Common myeloid progenitor, CD34-positive (primary cell): ENCODE measurements around the gene COG7.
A peak's percentile ranks its signal among the peaks of the same experiment; 100 is the strongest.
"Not testable (repeated sequence)": the region's sequence is repeated elsewhere in the genome, so short reads cannot be mapped to it uniquely, and the experiment has no call there.

Experiments used
- CTCF ChIA-PET: fragments of 350-600 bp; sonication (Branson Sonifier 250); formaldehyde crosslinking; loops from one replicate; lab custom pipeline; 2021; ENCODE audit warnings: antibody characterized with exemption; lab: Charles Lee
- POLR2A ChIA-PET: fragments of 350-600 bp; sonication (Branson Sonifier 250); formaldehyde crosslinking; loops from one replicate; lab custom pipeline; 2021; ENCODE audit warnings: antibody characterized with exemption; lab: Charles Lee
- DNase-seq, 3 donors: peaks; one replicate each; pipeline versions ENCODE4 v3.0.0 to v3.0.0-alpha.2; 2013
- H3K27ac ChIP-seq, 2 experiments: 1 replicate in 1 of 2; 2 replicates in 1 of 2; pipeline ENCODE4 v1.7.0; 2013; ENCODE audit warnings: inconsistent platforms in 2 of 2, low read length in 2 of 2, mild to moderate bottlenecking in 2 of 2, low read depth in 1 of 2, moderate library complexity in 1 of 2; ENCODE audit not compliant: severe bottlenecking in 2 of 2, insufficient read depth in 1 of 2, poor library complexity in 1 of 2
- H3K27me3 ChIP-seq, 5 experiments: replicated peaks in 2 of 5; 1 replicate in 3 of 5; 2 replicates in 2 of 5; pipeline versions ENCODE4 v1.6.1 to v1.7.0; 2013; ENCODE audit warnings: low read length in 4 of 5, mild to moderate bottlenecking in 2 of 5, moderate library complexity in 2 of 5, inconsistent platforms in 1 of 5; ENCODE audit not compliant: insufficient read depth in 5 of 5, control insufficient read depth in 4 of 5
- H3K36me3 ChIP-seq, 4 experiments: 1 replicate in 2 of 4; 2 replicates in 2 of 4; pipeline versions ENCODE4 v1.6.1 to v1.7.0; 2013; ENCODE audit warnings: low read length in 3 of 4, control low read depth in 1 of 4, mild to moderate bottlenecking in 1 of 4; ENCODE audit not compliant: control insufficient read depth in 4 of 4, insufficient read depth in 4 of 4
- H3K4me1 ChIP-seq, 4 experiments: 1 replicate in 3 of 4; 2 replicates in 1 of 4; pipeline versions ENCODE4 v1.6.1 to v1.7.1; 2013; ENCODE audit warnings: low read length in 3 of 4, mild to moderate bottlenecking in 3 of 4, control low read depth in 1 of 4, inconsistent platforms in 1 of 4, moderate library complexity in 1 of 4; ENCODE audit not compliant: control insufficient read depth in 4 of 4, insufficient read depth in 4 of 4; ENCODE audit errors: control extremely low read depth in 1 of 4
- H3K4me3 ChIP-seq, 7 experiments: 1 replicate in 4 of 7; 2 replicates in 3 of 7; pipeline versions ENCODE4 v1.5.1 to v1.7.0; 2013; ENCODE audit warnings: mild to moderate bottlenecking in 7 of 7, low read length in 6 of 7, moderate library complexity in 6 of 7, inconsistent platforms in 2 of 7, low read depth in 2 of 7, control low read depth in 1 of 7; ENCODE audit not compliant: insufficient read depth in 4 of 7, control insufficient read depth in 1 of 7; ENCODE audit errors: extremely low read depth in 1 of 7
- H3K9me3 ChIP-seq, 5 experiments: 1 replicate in 4 of 5; 2 replicates in 1 of 5; pipeline versions ENCODE4 v1.6.1 to v1.7.1; 2013; ENCODE audit warnings: low read length in 4 of 5, mild to moderate bottlenecking in 2 of 5, inconsistent platforms in 1 of 5, low read depth in 1 of 5, moderate library complexity in 1 of 5; ENCODE audit not compliant: control insufficient read depth in 4 of 5, insufficient read depth in 2 of 5; ENCODE audit errors: control extremely low read depth in 1 of 5
- WGBS: methylation state at CpG from one replicate; pipeline ENCODE4 v1.1.5; 2013; ENCODE audit not compliant: insufficient coverage; 5-methylcytosine and 5-hydroxymethylcytosine counted together

Gene COG7

GRCh38 chr16:23367564-23367963 is 85.4 kb downstream of the COG7 start:
- ChIA-PET POLR2A (no interaction called here), CTCF (no interaction called here)
- no peak for DNase-seq
- H3K27me3 ChIP-seq = peaks cover 0 to 6% (median 0%) of the 10 kb centered on the region in 5 experiments
- H3K9me3 ChIP-seq = no peaks in the 10 kb centered on the region
- WGBS = 90% methylated on average over 10 of the region's 10 CpGs
- no peak overlapping the region for H3K27ac ChIP-seq
- H3K4me1 ChIP-seq = peaks cover 0 to 5% (median 0%) of the 10 kb centered on the region in 4 experiments
- no peak overlapping the region for H3K4me3 ChIP-seq
- H3K36me3 ChIP-seq = no peaks in the 10 kb centered on the region

DNA sequence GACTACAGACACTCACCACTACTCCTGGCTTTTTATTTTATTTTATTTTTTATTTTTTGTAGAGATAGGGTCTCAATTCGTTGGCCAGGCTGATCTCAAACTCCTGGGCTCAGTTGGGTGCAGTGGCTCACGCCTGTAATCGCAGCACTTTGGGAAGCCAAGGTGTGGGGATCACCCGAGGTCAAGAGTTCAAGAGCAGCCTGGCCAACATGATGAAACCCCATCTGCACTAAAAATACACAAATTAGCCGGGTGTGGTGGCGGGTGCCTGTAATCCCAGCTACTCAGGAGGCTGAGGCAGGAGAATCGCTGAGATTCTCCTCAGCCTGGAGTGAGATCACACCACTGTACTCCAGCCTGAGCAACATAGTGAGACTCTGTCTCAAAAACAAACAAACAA is 86.6 kb downstream of the COG7 start:
- 94% methylated on average over 6 of the region's 7 CpGs for WGBS
- POLR2A ChIA-PET, CTCF ChIA-PET: not testable (repeated sequence)

GRCh38 chr16:23365602-23366240 is 87.3 kb downstream of the COG7 start:
- 20% methylated on average over 4 of the region's 5 CpGs for WGBS
- DNase-seq = peak in 1 of 3 donors; percentile 1
- Histone ChIP-seq H3K9me3 (no peaks in the 10 kb centered on the region), H3K4me3 (no peak overlapping the region), H3K27me3 (peaks cover 0 to 6% (median 0%) of the 10 kb centered on the region in 5 experiments), H3K36me3 (no peaks in the 10 kb centered on the region), H3K27ac (no peak overlapping the region), H3K4me1 (peaks cover 0 to 5% (median 0%) of the 10 kb centered on the region in 4 experiments)
- ChIA-PET POLR2A (no interaction called here), CTCF (no interaction called here)

More for the DNA sequence above, 86.6 kb downstream of the COG7 start:
- not testable (repeated sequence) for H3K36me3 ChIP-seq, H3K4me3 ChIP-seq, H3K27ac ChIP-seq, H3K4me1 ChIP-seq, DNase-seq, H3K9me3 ChIP-seq, H3K27me3 ChIP-seq

DNA sequence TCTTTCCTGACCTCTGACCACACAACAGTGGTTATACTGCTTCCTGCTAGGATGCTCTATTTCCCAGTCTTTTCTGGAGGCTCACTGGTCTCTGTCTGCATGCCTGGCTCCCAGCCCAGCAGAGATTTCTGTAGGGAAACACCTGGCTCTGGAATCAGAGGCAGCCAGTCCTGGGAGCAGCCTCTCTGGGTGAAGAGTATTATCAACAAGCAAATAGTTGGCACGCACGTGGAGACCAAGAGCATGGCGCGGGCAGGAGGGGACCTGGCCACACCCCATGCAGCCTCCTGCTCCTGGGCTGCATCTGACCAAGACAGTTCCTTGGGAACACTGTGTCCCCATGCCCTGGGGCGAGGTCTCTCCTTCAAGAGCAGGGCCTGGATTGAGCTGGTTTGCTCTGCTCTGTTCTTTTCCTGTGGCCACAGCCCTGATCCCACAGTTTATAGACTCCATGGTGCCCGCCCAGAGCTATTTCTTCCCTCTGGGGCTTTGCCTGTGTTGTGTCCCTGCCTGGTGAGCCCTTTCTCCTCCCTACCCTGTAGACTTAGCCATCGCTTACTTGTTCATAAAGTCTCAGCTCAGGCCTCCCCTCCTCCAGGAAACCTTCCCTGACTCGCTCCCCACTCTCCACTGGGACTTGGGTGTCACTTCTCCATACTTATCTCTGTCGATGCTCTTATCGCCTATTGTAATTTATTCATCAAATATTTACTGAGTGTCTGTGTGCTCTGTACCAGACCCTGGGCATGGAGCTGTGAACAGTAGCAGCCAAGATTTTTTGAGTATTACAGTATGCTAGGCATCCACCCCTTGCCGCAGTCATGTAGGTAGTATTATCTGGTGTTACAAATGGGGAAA is 90.3 kb downstream of the COG7 start:
- no peaks in the 10 kb centered on the region for H3K9me3 ChIP-seq
- ChIA-PET CTCF (no interaction called here), POLR2A (no interaction called here)
- peaks cover 0 to 5% (median 0%) of the 10 kb centered on the region in 4 experiments for H3K4me1 ChIP-seq
- peaks cover 0 to 2% (median 0%) of the 10 kb centered on the region in 5 experiments for H3K27me3 ChIP-seq
- DNase-seq = no peak
- H3K27ac ChIP-seq = no peak overlapping the region
- H3K4me3 ChIP-seq = no peak overlapping the region
- 93% methylated on average over 9 of the region's 11 CpGs for WGBS
- H3K36me3 ChIP-seq = no peaks in the 10 kb centered on the region

- H3K27ac ChIP-seq = no peak overlapping the region
- H3K36me3 ChIP-seq = no peaks in the 10 kb centered on the region
- no peaks in the 10 kb centered on the region for H3K27me3 ChIP-seq
- WGBS = 88% methylated on average over 6 of the region's 8 CpGs
- POLR2A ChIA-PET = interaction anchor here (0.7 kb wide), 1 partner anchor 41 kb away, joined by 3 read pairs; no protein-coding TSS in a partner anchor
- H3K9me3 ChIP-seq = no peaks in the 10 kb centered on the region
- no peaks in the 10 kb centered on the region for H3K4me1 ChIP-seq
- no peak for DNase-seq
- H3K4me3 ChIP-seq = no peak overlapping the region
- CTCF ChIA-PET = no interaction called here
Observed at GRCh38 chr16:23359092-23359760, 93.8 kb downstream of the COG7 start.

GRCh38 chr16:23357761-23358290 is 95.2 kb downstream of the COG7 start:
- Histone ChIP-seq H3K9me3 (peaks cover 0 to 1% (median 0%) of the 10 kb centered on the region in 5 experiments), H3K4me1 (no peaks in the 10 kb centered on the region), H3K4me3 (no peak overlapping the region), H3K27ac (no peak overlapping the region), H3K27me3 (no peaks in the 10 kb centered on the region), H3K36me3 (no peaks in the 10 kb centered on the region)
- POLR2A ChIA-PET = no interaction called here
- CTCF ChIA-PET = interaction anchor here (0.6 kb wide), 1 partner anchor 11 kb away, joined by 3 read pairs; no protein-coding TSS in a partner anchor
- no peak for DNase-seq
- WGBS = 79% methylated on average over 7 of the region's 8 CpGs
